Stimulated activated CD8-positive, alpha-beta memory T cell treated with anti-CD3 and anti-CD28 coated beads, Interleukin-7, amount 100 ng/mL, for 48 hours (primary cell): ENCODE measurements around the gene CCZ1.
"Not testable (repeated sequence)": the region's sequence is repeated elsewhere in the genome, so short reads cannot be mapped to it uniquely, and the experiment has no call there.

Source experiments
- DNase-seq, 2 donors: peaks; one replicate each; pipeline ENCODE4 v3.0.0-alpha.2; 2020; ENCODE audit warnings: low read depth in 1 of 2; ENCODE audit errors: extremely low read depth in 1 of 2

Gene CCZ1

DNA sequence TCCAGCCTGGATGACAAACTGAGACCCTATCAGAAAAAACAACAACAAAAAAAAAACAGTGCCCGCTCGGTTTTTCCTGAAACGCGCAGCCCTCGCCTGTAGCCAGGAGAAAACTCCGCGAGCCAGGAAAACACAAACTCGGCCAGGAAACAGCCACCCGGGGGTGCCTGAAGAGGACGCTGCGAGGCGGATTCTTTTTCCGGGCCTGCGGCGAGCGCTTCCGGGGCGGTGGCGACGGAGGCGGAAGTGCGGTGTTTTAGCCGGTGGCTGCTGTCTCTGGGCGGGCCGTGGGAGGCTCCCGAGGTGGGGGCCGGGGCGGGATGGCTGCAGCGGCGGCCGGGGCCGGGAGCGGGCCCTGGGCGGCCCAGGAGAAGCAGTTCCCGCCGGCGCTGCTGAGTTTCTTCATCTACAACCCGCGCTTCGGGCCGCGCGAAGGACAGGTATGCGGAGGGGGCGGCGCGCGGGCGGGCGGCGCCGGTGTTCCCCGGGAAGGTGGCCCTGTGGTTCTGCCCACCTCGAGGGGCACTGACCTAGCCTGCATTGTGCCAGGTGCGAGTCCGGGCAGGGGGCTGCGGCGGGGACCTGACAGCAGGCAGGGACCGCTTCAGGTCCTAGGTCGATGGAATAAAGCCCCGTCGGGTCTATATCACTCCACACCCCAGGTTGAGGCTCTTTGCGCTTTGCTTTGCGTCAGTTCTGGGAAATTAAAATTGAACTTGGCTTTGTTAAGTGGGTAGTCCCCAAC, at the start of gene CCZ1:
Gene CCZ1 (plus strand): TSS at position 254 of the 745 bp plus-strand sequence. CDS start 67 bp downstream, at position 321.
- DNase-seq, result peak; percentile 46 to 74

DNA sequence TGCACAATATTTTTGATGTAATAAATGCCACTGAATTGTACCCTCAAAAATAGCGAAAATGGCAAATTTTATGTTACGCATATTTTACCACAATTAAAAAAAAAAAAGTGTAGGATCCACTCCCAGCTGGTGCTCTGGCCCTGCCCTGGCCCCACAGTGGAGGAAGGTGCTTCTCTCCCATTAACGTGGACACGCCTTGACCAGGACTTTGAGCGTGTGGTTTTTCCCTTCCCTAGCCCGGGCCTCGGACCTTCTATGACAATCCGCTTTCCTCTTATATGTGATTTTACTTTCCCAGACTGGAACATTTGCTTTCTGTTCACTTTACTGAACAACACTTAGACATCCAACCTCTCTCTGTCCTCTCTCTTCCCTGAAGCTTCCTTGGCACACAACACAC, 47.6 kb upstream of the CCZ1 start:
- DNase-seq, result no peak

DNA sequence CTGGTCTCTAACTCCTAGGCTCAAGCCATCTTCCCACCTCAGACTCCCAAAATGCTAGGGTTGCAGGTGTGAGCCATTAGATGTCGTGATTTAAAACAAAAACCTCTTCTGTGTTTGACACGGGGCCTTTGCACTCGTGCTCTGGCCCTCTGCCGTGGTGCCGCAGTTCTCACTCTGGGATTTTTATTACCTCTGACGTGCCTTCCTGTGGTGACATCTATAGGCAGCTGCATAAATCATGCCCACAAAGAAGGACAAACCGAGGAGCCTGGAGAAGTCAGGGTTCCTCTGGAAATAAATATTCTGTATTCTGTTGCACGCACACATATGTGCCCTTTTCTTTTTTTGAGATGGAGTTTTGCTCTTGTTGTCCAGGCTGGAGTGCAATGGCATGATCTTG, 43.8 kb upstream of the CCZ1 start:
- DNase-seq, result no peak

DNA sequence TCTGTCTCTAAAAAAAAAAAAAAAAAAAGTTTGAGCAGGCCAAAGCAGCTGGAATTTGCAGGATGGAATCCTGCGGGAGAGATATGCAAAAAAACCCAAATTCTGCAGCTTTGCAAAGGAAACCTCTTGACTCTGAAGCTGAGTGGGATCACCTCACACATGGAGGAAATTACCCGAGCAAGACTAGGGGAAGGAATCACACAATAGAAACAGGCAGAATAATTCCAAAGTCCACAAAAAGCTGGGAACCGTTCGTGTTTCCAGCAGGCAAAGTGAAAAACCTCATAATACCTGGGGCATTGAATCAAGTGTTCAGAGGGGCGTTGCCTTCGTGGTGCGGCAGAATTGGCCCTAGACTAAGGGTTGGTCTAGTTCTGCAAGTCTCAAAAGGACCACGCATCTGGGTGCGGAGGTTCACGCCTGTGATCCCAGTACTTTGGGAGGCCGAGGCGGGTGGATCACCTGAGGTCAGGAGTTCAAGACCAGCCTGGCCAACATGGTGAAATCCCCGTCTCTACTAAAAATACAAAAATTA, 41.4 kb upstream of the CCZ1 start:
- DNase-seq, result not testable (repeated sequence)

DNA sequence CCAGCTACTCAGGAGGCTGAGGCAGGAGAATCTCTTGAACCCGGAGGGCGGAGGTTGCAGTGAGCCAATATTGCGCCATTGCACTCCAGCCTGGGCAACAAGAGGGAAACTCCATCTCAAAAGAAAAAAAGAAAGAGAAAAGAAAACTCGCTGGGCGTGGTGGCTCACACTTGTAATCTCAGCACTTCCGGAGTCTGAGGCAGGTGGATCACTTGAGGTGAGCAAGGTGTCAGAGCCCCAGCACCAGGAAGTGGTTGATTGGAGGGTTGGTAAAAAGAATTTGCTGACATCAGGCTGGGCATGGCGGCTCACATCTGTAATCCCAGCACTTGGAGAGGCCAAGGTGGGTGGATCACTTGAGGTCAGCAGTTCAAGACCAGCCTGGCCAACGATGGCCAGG, 40.0 kb upstream of the CCZ1 start:
- not testable (repeated sequence) for DNase-seq

DNA sequence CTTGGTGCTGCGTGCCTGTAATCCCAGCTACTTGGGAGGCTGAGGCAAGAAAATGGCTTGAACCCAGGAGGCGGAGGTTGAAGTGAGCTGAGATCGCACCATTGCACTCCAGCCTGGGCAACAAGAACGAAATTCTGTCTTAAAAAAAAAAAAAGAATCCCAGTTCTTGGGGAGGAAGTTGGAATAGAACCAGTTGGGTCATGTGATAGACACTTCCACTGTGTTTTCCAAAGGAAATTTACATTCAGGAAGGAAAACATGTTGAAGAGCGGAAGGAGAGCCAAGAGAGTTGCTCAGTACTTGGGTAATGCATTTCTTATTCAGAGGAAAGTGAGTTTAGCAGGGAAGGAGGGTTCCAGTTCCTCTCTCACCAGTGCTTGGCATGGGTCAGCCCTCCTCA, 37.3 kb upstream of the CCZ1 start:
- not testable (repeated sequence) for DNase-seq

DNA sequence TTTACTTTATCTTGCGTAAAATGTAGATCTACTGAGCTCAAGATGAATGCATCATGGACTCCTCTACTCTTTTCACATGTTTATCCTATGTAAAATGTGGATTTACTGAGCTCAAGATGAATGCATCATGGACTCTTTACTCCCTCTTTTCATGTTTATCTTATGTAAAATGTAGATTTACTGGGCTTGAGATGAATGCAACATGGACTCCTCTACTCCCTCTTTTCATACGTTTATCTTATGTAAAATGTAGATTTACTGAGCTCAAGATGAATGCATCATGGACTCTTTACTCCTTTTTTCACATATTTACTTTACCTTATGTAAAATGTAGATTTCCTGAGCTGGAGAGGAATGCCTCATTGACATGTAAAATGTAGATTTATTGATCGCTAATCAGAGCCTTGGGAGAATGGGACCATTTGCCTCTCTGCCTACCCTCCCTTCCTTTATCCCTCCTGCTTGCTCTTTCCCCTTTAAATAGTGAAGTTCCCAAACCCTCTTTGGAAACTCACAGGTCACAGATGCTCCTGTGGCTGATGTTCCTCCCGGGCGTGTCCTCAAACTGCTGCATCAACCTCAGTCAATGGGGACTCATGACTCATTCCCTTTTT, 35.7 kb upstream of the CCZ1 start:
- not testable (repeated sequence) for DNase-seq

DNA sequence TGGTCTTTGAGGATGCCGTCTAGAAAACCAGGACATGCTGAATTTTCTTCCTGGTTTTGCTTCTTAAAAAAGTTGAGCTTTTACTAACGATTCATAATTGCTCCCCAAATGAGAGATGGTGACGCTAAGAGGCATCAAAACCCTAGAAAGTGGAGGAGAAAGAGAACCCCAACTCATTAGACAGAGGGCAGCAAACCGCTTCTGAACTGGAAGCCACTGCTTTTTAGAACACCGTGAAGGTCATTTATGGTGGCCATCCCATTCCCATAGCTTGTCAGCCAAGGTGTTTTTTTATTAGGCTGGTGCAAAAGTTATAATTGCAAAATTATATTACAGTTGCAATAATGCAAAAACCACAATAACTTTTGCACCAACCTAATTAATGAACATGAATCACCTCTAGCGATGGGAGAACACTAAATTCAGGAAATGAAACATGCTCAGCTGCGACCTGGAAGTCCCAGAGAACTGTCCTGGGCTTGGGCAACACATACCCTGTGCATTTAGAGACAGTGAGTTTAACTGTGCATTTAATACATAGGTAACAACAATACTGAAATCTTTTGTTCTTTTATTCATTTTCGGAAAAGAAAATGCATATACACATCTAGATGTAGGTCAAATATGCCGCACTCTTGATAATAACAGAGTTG, 33.1 kb upstream of the CCZ1 start:
- DNase-seq, result not testable (repeated sequence)

DNA sequence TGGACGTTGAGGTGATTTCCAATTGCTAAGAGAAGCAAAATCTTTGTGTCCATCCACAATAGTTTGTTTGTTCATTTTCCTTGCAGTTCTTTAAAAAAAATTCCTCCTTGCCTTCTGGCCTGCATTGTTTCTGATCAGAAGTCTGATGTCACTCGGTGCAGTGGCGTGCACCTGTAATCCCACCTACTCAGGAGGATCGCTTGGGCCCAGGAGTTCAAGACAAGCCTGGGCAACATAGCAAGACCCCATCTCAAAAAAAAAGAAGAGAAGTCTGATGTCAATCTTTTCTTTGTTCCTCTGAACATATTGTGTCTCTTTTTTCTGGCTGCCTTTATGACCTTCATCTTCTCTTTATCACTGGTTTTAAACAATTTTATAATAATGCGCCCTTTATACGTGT, 31.5 kb upstream of the CCZ1 start:
- no peak for DNase-seq

DNA sequence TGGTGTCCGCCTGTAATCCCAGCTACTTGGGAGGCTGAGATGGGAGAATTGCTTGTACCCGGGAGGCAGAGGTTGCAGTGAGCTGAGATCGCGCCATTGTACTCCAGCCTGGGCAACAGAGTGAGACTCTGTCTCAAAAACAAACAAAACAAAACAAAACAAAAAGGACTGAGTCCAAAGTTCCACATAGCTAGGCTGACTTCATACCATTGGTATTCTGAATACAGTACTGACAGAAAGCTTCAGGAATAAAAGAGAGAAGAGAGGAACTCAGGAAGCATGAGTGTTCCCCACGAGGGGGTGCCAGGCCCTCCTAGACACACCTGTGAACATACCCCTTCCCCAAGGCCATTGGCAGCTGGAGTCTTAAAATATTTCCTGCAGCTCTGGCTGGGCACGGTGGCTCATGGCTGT, 29.6 kb upstream of the CCZ1 start:
- not testable (repeated sequence) for DNase-seq

DNA sequence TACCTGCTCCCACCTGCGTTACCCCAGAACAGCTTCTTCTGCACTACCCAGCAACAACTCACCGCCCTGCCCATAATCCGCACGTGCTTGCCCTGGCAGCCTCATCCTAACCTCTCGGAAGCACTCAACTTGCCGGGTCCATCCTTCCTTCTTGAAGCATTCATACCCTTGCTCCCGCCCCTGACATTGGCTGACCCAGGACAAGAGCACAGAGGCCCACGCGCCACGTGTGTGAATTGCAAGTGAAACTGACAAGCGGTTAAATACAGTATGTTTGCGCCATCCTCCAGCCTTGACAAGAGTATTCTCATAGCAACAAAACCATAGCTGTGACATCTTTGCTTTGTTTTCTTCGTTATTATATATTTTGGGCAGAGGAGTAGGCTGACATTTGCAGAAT, 28.8 kb upstream of the CCZ1 start:
- DNase-seq, result no peak

DNA sequence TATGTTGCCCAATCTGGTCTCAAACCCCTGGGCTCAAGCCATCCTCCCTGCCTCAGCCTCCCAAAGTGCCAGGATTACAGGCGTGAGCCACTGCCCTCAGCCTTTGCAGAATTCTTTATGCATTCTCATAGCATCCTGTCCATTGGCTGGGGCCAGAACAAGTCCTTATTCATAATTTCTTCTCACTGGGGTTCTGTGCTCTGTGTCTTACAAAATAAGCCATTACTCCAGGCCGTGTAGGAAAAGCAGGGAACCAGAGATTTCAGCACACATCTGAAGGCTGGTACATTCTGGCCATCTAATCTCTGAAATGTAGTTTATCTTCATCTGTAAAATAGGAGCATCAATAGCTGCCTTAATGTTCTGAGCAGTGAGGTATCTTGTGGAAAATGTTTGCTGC, 28.2 kb upstream of the CCZ1 start:
- DNase-seq, result no peak

DNA sequence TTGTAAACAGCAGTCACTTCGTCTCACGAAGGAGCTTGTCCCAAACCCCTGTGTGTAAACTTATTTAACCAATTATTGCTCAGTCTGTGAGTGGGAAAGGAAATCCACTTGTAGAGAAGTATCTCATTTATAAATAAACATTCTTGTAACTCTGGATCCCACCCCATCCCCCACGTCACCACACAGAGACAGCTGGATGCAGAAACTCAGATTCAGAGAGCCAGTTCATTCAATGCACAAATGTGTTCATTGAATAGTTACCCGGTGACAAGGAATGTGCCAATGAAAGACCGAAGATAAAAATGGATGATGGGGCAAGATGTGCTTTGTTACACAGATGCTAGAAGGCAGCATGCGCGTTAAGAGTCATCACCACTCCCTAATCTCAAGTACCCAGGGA, 26.2 kb upstream of the CCZ1 start:
- DNase-seq, result no peak

DNA sequence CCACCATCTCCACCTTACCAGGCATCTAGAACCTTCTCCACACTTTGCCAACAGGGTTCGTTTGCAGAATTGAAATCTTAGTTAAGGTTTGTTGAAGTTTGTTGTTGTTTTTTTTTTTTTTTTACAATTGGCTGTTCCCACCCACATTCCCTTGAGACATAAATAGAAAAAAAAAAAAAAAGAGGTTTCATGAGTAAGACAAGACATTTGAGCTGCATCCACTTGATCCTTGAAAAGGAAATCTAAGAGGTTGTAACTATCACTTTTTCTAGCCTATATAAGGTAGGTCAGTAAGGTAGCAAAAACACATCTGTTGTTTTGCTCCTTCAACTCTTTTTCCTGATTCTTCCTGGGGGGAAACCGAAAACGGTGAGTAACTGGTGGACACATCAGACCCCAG, 18.9 kb upstream of the CCZ1 start:
- DNase-seq, result not testable (repeated sequence)

DNA sequence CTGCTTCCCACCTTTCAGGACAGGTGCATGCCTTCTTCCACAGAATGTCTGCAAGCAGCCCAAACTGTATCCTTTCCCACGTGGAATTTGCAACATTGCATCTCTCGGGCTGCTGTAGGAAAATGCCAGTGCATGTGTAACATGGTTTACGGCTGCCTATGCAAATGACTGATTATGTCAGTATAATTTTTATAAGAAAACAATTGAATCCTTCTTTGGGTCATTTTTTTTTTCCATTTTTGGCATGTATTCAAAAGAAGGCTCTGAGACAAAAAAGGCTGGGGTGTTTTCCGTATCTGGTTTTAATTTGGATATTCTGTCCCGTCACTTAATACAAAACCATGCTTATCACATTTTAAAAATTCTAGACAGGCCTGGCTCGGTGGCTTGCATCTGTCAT, 18.4 kb upstream of the CCZ1 start:
- DNase-seq, result not testable (repeated sequence)

DNA sequence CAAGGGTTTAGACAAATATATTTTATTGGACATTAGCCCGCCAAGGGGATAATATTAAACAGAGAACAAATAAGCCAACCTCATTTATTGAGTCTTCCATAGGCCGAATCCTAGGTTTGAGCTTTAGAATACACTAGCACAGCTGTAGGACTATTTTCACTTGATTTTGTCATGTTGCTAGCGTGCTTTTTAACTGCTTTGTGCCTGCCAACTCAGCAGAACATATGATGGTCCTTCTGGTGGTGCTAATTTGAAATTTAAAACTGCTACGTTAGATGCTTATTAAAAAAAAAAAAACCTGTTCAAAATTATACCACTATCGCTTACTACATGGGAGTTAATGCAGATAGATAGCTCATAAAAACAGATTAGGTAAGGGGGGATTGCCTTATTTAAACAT, 14.1 kb upstream of the CCZ1 start:
- DNase-seq, result not testable (repeated sequence)

DNA sequence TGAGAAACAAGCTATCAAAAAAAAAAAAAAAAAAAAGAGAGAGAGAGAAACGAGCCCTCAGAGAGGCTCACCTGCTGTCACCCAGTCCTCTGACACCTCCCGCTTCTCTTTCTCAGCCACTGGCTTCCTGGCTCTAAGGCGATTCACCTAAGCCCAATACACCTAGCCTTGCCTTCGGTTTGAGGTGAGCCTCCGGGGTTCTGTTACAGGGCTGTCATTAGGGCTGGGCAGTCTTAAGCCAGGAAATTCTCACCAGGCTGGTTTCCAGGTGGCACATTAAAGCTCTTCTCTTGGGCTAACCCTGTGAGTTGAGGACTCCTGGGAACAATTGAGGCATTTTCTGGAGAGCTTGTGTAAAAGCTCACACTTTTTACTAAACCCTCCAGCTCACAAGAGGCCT, 10.5 kb upstream of the CCZ1 start:
- not testable (repeated sequence) for DNase-seq

DNA sequence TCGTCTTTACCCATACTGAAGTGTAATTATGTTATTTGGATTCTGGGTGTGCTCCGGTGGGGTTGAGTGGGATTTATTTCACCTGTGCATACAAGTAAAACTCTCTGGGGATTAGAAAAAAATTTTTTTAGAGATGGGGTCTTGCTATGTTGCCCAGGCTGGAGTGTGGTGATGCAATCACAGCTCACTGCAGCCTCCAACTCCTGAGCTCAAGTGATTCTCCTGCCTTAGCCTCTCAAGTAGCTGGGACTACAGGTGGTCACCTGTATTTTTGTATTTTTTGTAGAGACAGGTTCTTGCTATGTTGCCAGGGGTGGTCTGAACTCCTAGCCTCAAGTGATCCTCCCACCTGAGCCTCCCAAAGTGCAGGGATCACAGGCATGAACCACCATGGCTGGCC, 8.3 kb upstream of the CCZ1 start:
- DNase-seq, result not testable (repeated sequence)

DNA sequence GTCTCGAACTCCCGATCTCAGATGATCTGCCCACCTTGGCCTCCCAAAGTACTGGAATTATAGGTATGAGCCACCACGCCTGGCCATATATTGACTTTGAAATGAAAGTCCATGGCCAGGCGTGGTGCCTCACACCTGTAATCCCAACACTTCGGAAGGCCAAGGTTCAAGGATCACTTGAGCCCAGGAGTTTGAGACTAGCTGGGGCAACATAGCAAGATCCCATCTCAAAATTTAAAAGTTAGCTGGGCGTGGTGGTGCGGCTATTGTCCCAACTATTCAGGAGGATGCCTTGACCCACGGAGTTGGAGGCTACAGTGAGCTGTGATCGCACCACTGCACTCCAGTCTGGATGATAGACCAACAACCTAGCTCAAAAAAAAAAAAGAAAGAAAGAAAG, 6.0 kb upstream of the CCZ1 start:
- no peak for DNase-seq

DNA sequence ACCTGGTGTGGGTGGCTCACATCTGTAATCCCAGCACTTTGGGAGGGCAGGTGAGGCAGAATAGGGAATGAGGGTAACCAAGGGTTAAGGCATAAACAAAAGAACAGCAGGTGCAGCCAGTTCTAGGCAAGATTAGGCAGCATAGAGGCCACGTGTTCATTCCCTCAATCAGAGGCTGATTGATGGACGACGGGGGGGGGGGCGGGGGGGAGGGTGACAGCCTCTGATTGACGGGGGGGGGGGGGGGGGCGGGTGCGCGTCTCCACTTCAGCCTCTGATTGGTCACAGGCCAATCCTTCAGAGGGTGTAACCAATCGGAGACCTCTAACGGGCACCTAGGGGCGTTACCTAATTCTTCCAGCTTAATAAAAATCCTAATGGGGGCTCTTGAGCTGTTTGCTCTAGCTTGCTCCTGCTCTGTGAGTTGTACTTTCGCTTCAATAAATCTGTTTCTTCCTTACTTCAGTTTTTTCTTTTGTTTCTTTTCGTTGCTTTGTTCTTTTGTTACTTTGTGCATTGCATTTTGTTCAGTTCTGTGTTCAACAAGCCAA, 1.1 kb upstream of the CCZ1 start:
- DNase-seq, result not testable (repeated sequence)

DNA sequence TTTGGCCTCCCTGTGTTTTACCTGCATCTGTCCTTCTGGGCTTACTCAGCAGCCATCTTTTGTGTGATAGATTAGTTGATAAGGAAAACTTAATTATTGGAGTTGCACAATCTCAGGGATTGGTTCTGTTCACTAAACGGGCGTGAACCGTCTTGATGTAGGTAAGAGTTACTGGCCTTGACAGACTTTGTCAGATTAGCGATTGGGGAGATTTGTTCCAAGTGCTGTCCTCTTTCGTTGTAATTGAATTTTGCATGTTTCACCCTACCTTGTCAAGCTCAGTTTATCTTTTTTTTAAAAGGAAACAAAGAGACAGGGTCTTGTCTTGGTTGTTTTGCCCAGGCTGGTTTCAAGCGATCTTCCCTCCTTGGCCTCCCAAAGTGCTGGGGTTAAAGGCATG, 4.5 kb downstream of the CCZ1 start:
- not testable (repeated sequence) for DNase-seq
